ENCODE data around the gene RADX. TPM values are rescaled to one million over a fixed set of nuclear protein-coding genes. Genes with fewer than 3 reads are reported as not detected.

The RADX gene, protein sequence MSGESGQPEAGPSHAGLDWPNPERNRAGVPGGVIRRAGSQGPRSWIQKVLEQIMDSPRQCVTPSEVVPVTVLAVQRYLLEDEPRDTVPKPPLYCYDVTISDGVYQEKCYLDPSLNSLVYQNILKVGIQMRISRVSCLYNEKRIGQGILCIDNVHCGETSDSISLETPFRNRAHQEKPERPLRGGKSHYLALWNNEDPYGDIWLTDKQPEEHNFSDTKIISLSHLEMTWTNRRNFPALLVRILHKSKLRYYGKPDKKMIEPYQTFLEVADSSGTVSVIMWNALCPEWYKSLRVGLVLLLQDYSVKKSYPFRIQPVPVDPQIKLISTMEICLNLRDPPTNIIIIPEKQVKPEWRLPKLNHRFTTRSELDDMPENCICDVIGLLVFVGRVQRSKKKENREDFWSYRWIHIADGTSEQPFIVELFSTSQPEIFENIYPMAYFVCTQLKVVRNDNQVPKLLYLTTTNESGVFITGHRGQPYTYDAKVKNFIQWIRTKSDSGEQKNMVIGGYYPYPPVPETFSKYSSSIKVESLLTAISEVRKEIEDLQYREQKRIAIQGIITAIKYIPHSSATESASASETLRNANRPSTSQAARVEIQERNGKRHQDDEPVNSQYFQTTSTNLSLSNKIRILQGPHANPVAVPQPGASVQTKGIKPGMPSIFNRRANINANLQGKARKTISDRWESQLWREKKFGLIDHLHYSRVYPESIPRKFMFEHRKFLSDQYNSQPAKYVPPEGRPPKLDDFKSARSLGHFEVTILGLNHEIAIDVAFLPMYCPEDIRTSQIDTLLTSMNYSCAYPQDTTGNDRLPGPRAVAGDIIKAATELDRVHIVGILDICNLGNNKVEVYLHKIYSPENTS
- total RNA-seq (ENCODE audit: unreplicated experiment): 7.5 TPM
- long read RNA-seq, partial matches to known transcripts: 0 of 2 reads
- long read RNA-seq, other reads (novel, unspliced or antisense): 0 of 2 reads

- TF ChIP-seq CTCF (IDR thresholded peaks at IDR 0.05; ENCODE audit: partially characterized antibody, unreplicated experiment): no peak
- no peaks in the 10 kb centered on the region for H3K27me3 Mint-ChIP-seq (ENCODE audit: unreplicated experiment)
- H3K4me3 Mint-ChIP-seq (ENCODE audit: unreplicated experiment): peak within 1 kb of the TSS; percentile 81
- peak within 1 kb of the TSS; percentile 50 for H3K27ac Mint-ChIP-seq (ENCODE audit: unreplicated experiment)
- peak; percentile 84 for DNase-seq
- no peaks in the 10 kb centered on the region for H3K4me1 Mint-ChIP-seq (ENCODE audit: low read depth, unreplicated experiment)
- H3K36me3 Mint-ChIP-seq (ENCODE audit: unreplicated experiment): no peaks in the 10 kb centered on the region
- H3K9me3 Mint-ChIP-seq (ENCODE audit: unreplicated experiment): no peaks in the 10 kb centered on the region
Observed at GRCh38 chrX:106611679-106612392, at the start of gene RADX. RADX (plus strand) TSS chrX:106611978; CDS start chrX:106612081, 103 bp downstream.

- Mint-ChIP-seq H3K36me3 (ENCODE audit: unreplicated experiment) (no peaks in the 10 kb centered on the region), H3K4me3 (ENCODE audit: unreplicated experiment) (no peak overlapping the region), H3K4me1 (ENCODE audit: low read depth, unreplicated experiment) (no peaks in the 10 kb centered on the region), H3K27me3 (ENCODE audit: unreplicated experiment) (no peaks in the 10 kb centered on the region), H3K9me3 (ENCODE audit: unreplicated experiment) (no peaks in the 10 kb centered on the region), H3K27ac (ENCODE audit: unreplicated experiment) (no peak overlapping the region)
- no peak for DNase-seq
- TF ChIP-seq CTCF (IDR thresholded peaks at IDR 0.05; ENCODE audit: partially characterized antibody, unreplicated experiment): no peak
Observed at GRCh38 chrX:106564986-106565385, 46.8 kb upstream of the RADX start.

DNA sequence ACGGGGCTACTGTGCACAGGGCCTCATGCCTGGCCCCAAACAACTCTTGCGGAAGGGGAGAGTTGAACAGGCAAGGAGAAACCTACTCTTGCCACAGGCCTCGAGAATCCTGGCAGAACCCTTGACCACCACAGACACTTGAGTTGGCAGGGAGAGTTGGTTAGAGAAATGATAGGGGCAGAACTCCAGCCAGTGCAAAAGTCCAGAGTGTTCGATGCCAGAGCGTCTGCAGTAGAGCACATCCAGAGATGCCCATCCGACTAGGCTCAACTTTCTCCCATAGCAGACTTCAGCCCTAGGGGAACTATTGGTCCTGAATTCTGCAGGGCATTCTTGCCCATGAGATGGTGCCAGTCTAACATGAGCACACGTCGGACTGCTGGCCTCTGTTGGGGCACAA, 45.4 kb upstream of the RADX start:
- no peaks in the 10 kb centered on the region for H3K9me3 Mint-ChIP-seq (ENCODE audit: unreplicated experiment)
- H3K4me1 Mint-ChIP-seq (ENCODE audit: low read depth, unreplicated experiment): no peaks in the 10 kb centered on the region
- TF ChIP-seq CTCF (IDR thresholded peaks at IDR 0.05; ENCODE audit: partially characterized antibody, unreplicated experiment): no peak
- no peak for DNase-seq
- no peak overlapping the region for H3K4me3 Mint-ChIP-seq (ENCODE audit: unreplicated experiment)
- no peaks in the 10 kb centered on the region for H3K27me3 Mint-ChIP-seq (ENCODE audit: unreplicated experiment)
- no peaks in the 10 kb centered on the region for H3K36me3 Mint-ChIP-seq (ENCODE audit: unreplicated experiment)
- no peak overlapping the region for H3K27ac Mint-ChIP-seq (ENCODE audit: unreplicated experiment)

GRCh38 chrX:106581856-106582255, 29.9 kb upstream of the RADX start:
- Mint-ChIP-seq H3K4me1 (ENCODE audit: low read depth, unreplicated experiment) (no peaks in the 10 kb centered on the region), H3K36me3 (ENCODE audit: unreplicated experiment) (no peaks in the 10 kb centered on the region), H3K27ac (ENCODE audit: unreplicated experiment) (no peak overlapping the region), H3K27me3 (ENCODE audit: unreplicated experiment) (no peaks in the 10 kb centered on the region), H3K9me3 (ENCODE audit: unreplicated experiment) (no peaks in the 10 kb centered on the region), H3K4me3 (ENCODE audit: unreplicated experiment) (no peak overlapping the region)
- no peak for DNase-seq
- TF ChIP-seq CTCF (IDR thresholded peaks at IDR 0.05; ENCODE audit: partially characterized antibody, unreplicated experiment): no peak
